SK-N-SH (cell line): ENCODE measurements around the gene NOTCH1. TPM values are rescaled to one million over a fixed set of nuclear protein-coding genes. Genes with fewer than 3 reads are reported as not detected.

Source experiments
- CTCF ChIA-PET: fragments of 300-600, 350-600 bp; formaldehyde crosslinking; extraction: SDS; loops from one replicate; lab custom pipeline; 2021; lab: Yijun Ruan, JAX
- POLR2A ChIA-PET: fragments of 350-600 bp; sonication (Branson Sonifier 250); formaldehyde crosslinking; extraction: SDS; loops from one replicate; lab custom pipeline; 2020; ENCODE audit warnings: antibody characterized with exemption, inconsistent platforms; lab: Yijun Ruan, JAX
- DNase-seq: peaks from one replicate; pipeline ENCODE4 v3.0.0; 2012
- H2AFZ ChIP-seq: fragments of 200-600 bp; sonication (generic); 2 replicates; pipeline ENCODE4 v1.8.1; 2016; ENCODE audit warnings: antibody characterized with exemption, mild to moderate bottlenecking, low read depth
- H3F3A ChIP-seq: fragments of 200-600 bp; sonication (generic); replicated peaks from 2 replicates; pipeline ENCODE3; 2016; ENCODE audit warnings: antibody characterized with exemption, mild to moderate bottlenecking; ENCODE audit not compliant: insufficient read depth
- H3K27ac ChIP-seq, 2 experiments: fragments of 200-500 bp in 1 of 2; fragments of 200-600 bp in 1 of 2; sonication (Bioruptor generic) in 1 of 2; sonication (generic), shearing (Covaris generic) in 1 of 2; 2 replicates each; pipeline versions ENCODE4 v1.5.1 to v1.6.1; 2014 to 2016; ENCODE audit warnings: low read depth in 2 of 2, inconsistent platforms in 1 of 2, low read length in 1 of 2, mild to moderate bottlenecking in 1 of 2, mixed read lengths in 1 of 2
- H3K27me3 ChIP-seq: fragments of 200-600 bp; sonication (generic), shearing (Covaris generic); 2 replicates; pipeline ENCODE4 v1.6.1; 2016; ENCODE audit warnings: mixed run types; ENCODE audit not compliant: insufficient read depth
- H3K36me3 ChIP-seq, 2 experiments: fragments of 200-500 bp in 1 of 2; fragments of 200-600 bp in 1 of 2; sonication (Bioruptor generic) in 1 of 2; sonication (generic) in 1 of 2; replicated peaks in 1 of 2; 2 replicates each; pipeline versions ENCODE3 to v1.5.1; 2014 to 2016; ENCODE audit warnings: low read length in 1 of 2, mild to moderate bottlenecking in 1 of 2; ENCODE audit not compliant: insufficient read depth in 2 of 2, control insufficient read depth in 1 of 2
- H3K4me1 ChIP-seq, 2 experiments: fragments of 200-500 bp in 1 of 2; fragments of 200-600 bp in 1 of 2; sonication (Bioruptor generic) in 1 of 2; sonication (generic), shearing (Covaris generic) in 1 of 2; 2 replicates each; pipeline versions ENCODE4 v1.5.1 to v1.6.1; 2014 to 2016; ENCODE audit warnings: low read depth in 1 of 2, low read length in 1 of 2, mixed run types in 1 of 2; ENCODE audit not compliant: insufficient read depth in 2 of 2, control insufficient read depth in 1 of 2
- H3K4me2 ChIP-seq: fragments of 200-600 bp; sonication (generic), shearing (Covaris generic); 2 replicates; pipeline ENCODE4 v1.6.1; 2017; ENCODE audit warnings: mixed run types
- H3K4me3 ChIP-seq, 2 experiments: fragments of 200-500 bp in 1 of 2; fragments of 200-600 bp in 1 of 2; sonication (Bioruptor generic) in 1 of 2; sonication (generic), shearing (Covaris generic) in 1 of 2; 2 replicates each; pipeline versions ENCODE4 v1.5.1 to v1.8.1; 2014 to 2016; ENCODE audit warnings: low read depth in 2 of 2, inconsistent platforms in 1 of 2, low read length in 1 of 2, mild to moderate bottlenecking in 1 of 2, mixed read lengths in 1 of 2, moderate library complexity in 1 of 2
- H3K79me2 ChIP-seq: fragments of 200-600 bp; sonication (generic); 2 replicates; pipeline ENCODE4 v1.8.1; 2017; ENCODE audit warnings: mild to moderate bottlenecking; ENCODE audit not compliant: insufficient read depth
- H3K9ac ChIP-seq: fragments of 200-600 bp; sonication (generic); 2 replicates; pipeline ENCODE4 v1.6.1; 2017; ENCODE audit warnings: mixed run types
- H3K9me2 ChIP-seq: fragments of 200-600 bp; sonication (generic); 2 replicates; pipeline ENCODE4 v1.6.1; 2017; ENCODE audit warnings: mixed run types
- H3K9me3 ChIP-seq: fragments of 200-600 bp; sonication (generic); 2 replicates; pipeline ENCODE4 v1.6.1; 2017; ENCODE audit warnings: mixed run types, mild to moderate bottlenecking, moderate library complexity
- H4K20me1 ChIP-seq: fragments of 200-600 bp; sonication (generic); 2 replicates; pipeline ENCODE4 v1.6.1; 2017; ENCODE audit warnings: mild to moderate bottlenecking, mixed run types; ENCODE audit not compliant: insufficient read depth
- CHD2 ChIP-seq: fragments of 150-350 bp; IDR thresholded peaks from 2 replicates; pipeline ENCODE4 v1.6.1; 2018; ENCODE audit warnings: low read length; ENCODE audit not compliant: partially characterized antibody
- CTCF ChIP-seq: fragments of 200-600 bp; sonication (generic); IDR thresholded peaks from 2 replicates; pipeline ENCODE4 v1.6.1; 2017; ENCODE audit warnings: antibody characterized with exemption, mild to moderate bottlenecking, moderate library complexity
- EP300 ChIP-seq, 2 experiments: IDR thresholded peaks; 2 replicates each; pipeline versions ENCODE4 v1.4.0 to v1.6.1; 2012; ENCODE audit warnings: borderline replicate concordance in 1 of 2, low read depth in 1 of 2, low read length in 1 of 2
- EZH2phosphoT487 ChIP-seq: fragments of 200-600 bp; sonication (generic); IDR thresholded peaks from 2 replicates; pipeline ENCODE4 v1.6.1; 2017; ENCODE audit warnings: low read depth, mixed run types, mild to moderate bottlenecking, antibody characterized with exemption, moderate library complexity, borderline replicate concordance
- FOXJ3 ChIP-seq: sonication (generic); formaldehyde crosslinking; IDR thresholded peaks from 2 replicates; pipeline ENCODE4 v1.5.1; 2020; ENCODE audit warnings: mild to moderate bottlenecking, missing genetic modification reagents
- FOXM1 ChIP-seq: IDR thresholded peaks from 2 replicates; pipeline ENCODE4 v1.4.0; 2012; ENCODE audit warnings: low read depth, mild to moderate bottlenecking
- GABPA ChIP-seq: IDR thresholded peaks from 2 replicates; pipeline ENCODE4 v1.4.0; 2012; ENCODE audit warnings: low read depth, mild to moderate bottlenecking
- GATA2 ChIP-seq: sonication (generic); formaldehyde crosslinking; IDR thresholded peaks from 2 replicates; pipeline ENCODE4 v1.5.0; 2020; ENCODE audit warnings: mild to moderate bottlenecking, missing genetic modification reagents
- JUND ChIP-seq: IDR thresholded peaks from 2 replicates; pipeline ENCODE4 v1.4.0; 2012
- MEF2A ChIP-seq: IDR thresholded peaks from 2 replicates; pipeline ENCODE4 v1.4.0; 2012; ENCODE audit warnings: low read depth, borderline replicate concordance
- NRF1 ChIP-seq: IDR thresholded peaks from 2 replicates; pipeline ENCODE4 v1.6.1; 2012; ENCODE audit warnings: low read depth, mild to moderate bottlenecking, low read length
- RAD21 ChIP-seq: IDR thresholded peaks from 2 replicates; pipeline ENCODE4 v1.6.1; 2012; ENCODE audit warnings: mild to moderate bottlenecking, low read length
- REST ChIP-seq: IDR thresholded peaks from 2 replicates; pipeline ENCODE4 v1.6.1; 2012; ENCODE audit warnings: mild to moderate bottlenecking, low read depth, low read length, moderate library complexity
- SMC3 ChIP-seq: IDR thresholded peaks from 2 replicates; pipeline ENCODE4 v1.6.1; 2012; ENCODE audit warnings: low read depth, low read length, improper control_type of control experiment
- TAF1 ChIP-seq: IDR thresholded peaks from 2 replicates; pipeline ENCODE4 v1.6.1; 2012; ENCODE audit warnings: low read depth, mild to moderate bottlenecking, low read length, moderate library complexity, borderline replicate concordance
- TEAD4 ChIP-seq: IDR thresholded peaks from 2 replicates; pipeline ENCODE4 v1.4.0; 2012; ENCODE audit warnings: mild to moderate bottlenecking, borderline replicate concordance; ENCODE audit not compliant: insufficient read depth
- YY1 ChIP-seq: IDR thresholded peaks from 2 replicates; pipeline ENCODE4 v1.4.0; 2012; ENCODE audit warnings: low read depth, mild to moderate bottlenecking
- WGBS: methylation state at CpG from one replicate; pipeline ENCODE4 v1.1.6; 2017; ENCODE audit warnings: low lambda C conversion rate; 5-methylcytosine and 5-hydroxymethylcytosine counted together
- polyA plus RNA-seq, 3 experiments: library from polyadenylated mRNA; depleted of rRNA; stranded (reverse); fragments of >200 nt; gene quantifications; 2 replicates each; pipeline ENCODE4 v1.2.3, GENCODE V29; 2012
- TF ChIP-seq, protein P1 (sequence below): fragments of 150-350 bp; IDR thresholded peaks from 2 replicates; pipeline ENCODE4 v1.6.1; 2017; ENCODE audit warnings: antibody characterized with exemption, low read length, low read depth, borderline replicate concordance
- TF ChIP-seq, protein P2 (sequence below): IDR thresholded peaks from 2 replicates; pipeline ENCODE4; 2012

NOTCH1 gene
- polyA plus RNA-seq, 1 of the 3 experiments (the other 2 are of a cell fraction): 6.6 TPM

GRCh38 chr9:136511144-136511669 is 34.6 kb downstream of the NOTCH1 start:
- Histone ChIP-seq H3K79me2 (no peaks in the 10 kb centered on the region), H4K20me1 (no peaks in the 10 kb centered on the region), H3K4me3 (no peak overlapping the region), H3K27ac (no peak overlapping the region; a peak in 1 of 4 replicates), H3K27me3 (no peaks in the 10 kb centered on the region), H3K4me1 (peaks cover 0 to 5% of the 10 kb centered on the region in 2 experiments; a peak in 1 of 4 replicates), H3F3A (no peaks in the 10 kb centered on the region), H2AFZ (no peak overlapping the region)
- CTCF ChIA-PET: no interaction called here
- 100% methylated on average over 5 of the region's 28 CpGs for WGBS
- POLR2A ChIA-PET: no interaction called here
- TF ChIP-seq CHD2: no peak
- TF ChIP-seq TAF1: no peak
- TF ChIP-seq EP300 (IDR thresholded peaks at IDR 0.05; ENCODE audit: borderline replicate concordance in 1 of 2, low read depth in 1 of 2, low read length in 1 of 2): no peak
- no peak for TF ChIP-seq TEAD4
- TF ChIP-seq YY1: no peak
- no peak for TF ChIP-seq NRF1
- no peak for TF ChIP-seq EZH2phosphoT487
- TF ChIP-seq, protein P1, sequence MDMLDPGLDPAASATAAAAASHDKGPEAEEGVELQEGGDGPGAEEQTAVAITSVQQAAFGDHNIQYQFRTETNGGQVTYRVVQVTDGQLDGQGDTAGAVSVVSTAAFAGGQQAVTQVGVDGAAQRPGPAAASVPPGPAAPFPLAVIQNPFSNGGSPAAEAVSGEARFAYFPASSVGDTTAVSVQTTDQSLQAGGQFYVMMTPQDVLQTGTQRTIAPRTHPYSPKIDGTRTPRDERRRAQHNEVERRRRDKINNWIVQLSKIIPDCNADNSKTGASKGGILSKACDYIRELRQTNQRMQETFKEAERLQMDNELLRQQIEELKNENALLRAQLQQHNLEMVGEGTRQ: no peak
- no peak for TF ChIP-seq GABPA
- TF ChIP-seq MEF2A: no peak
- TF ChIP-seq, all 33 proteins: peak for 0
- Histone ChIP-seq H3K4me2 (no peak overlapping the region), H3K9me3 (no peaks in the 10 kb centered on the region), H3K9me2 (no peaks in the 10 kb centered on the region), H3K9ac (no peak overlapping the region), H3K36me3 (peaks cover 6 to 73% of the 10 kb centered on the region in 2 experiments)
- no peak for DNase-seq

- CTCF ChIA-PET: no interaction called here
- Histone ChIP-seq H3K36me3 (peaks cover 6 to 75% of the 10 kb centered on the region in 2 experiments), H3F3A (no peaks in the 10 kb centered on the region), H3K4me2 (no peak overlapping the region), H2AFZ (no peak overlapping the region), H3K27me3 (no peaks in the 10 kb centered on the region), H3K9ac (no peak overlapping the region), H3K9me2 (no peaks in the 10 kb centered on the region), H3K4me1 (peaks cover 0 to 5% of the 10 kb centered on the region in 2 experiments; a peak in 1 of 4 replicates), H3K79me2 (no peaks in the 10 kb centered on the region), H3K27ac (no peak overlapping the region), H4K20me1 (no peaks in the 10 kb centered on the region), H3K4me3 (no peak overlapping the region), H3K9me3 (no peaks in the 10 kb centered on the region)
- POLR2A ChIA-PET: no interaction called here
- no peak for DNase-seq
- 80% methylated on average over 1 of the region's 26 CpGs for WGBS
- TF ChIP-seq FOXJ3 (CRISPR knock-in tag) (no peak), CHD2 (no peak), CTCF (no peak), REST (no peak), GATA2 (CRISPR knock-in tag) (no peak), RAD21 (no peak), MEF2A (no peak), SMC3 (no peak), FOXM1 (no peak), JUND (no peak)
- TF ChIP-seq, protein P2, sequence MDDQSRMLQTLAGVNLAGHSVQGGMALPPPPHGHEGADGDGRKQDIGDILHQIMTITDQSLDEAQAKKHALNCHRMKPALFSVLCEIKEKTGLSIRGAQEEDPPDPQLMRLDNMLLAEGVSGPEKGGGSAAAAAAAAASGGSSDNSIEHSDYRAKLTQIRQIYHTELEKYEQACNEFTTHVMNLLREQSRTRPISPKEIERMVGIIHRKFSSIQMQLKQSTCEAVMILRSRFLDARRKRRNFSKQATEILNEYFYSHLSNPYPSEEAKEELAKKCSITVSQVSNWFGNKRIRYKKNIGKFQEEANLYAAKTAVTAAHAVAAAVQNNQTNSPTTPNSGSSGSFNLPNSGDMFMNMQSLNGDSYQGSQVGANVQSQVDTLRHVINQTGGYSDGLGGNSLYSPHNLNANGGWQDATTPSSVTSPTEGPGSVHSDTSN: no peak
Measured at GRCh38 chr9:136510561-136510960, 35.3 kb downstream of the NOTCH1 start.
